ENCODE measurements around the gene ENGASE. TPM values are rescaled to one million over a fixed set of nuclear protein-coding genes. Genes with fewer than 3 reads are reported as not detected.

ENGASE gene
- total RNA-seq, 1 experiment from 2014 or later: 34.5 TPM

- Histone ChIP-seq H3F3A (ENCODE audit: low read length, unreplicated experiment) (no peaks in the 10 kb centered on the region), H3K79me2 (ENCODE audit: low read length) (no peaks in the 10 kb centered on the region), H3K4me1 (ENCODE audit: insufficient read depth, low read length) (no peaks in the 10 kb centered on the region), H4K20me1 (ENCODE audit: low read length) (0 out of 2 replicates have a peak, but pooled peaks cover 9% of the 10 kb centered on the region), H3K9me2 (replicated peaks; ENCODE audit: low read length) (no peaks in the 10 kb centered on the region), H2AFZ (ENCODE audit: low read length) (no peak overlapping the region), H3K27ac (ENCODE audit: low read length) (no peak overlapping the region), H3K4me3 (ENCODE audit: low read length) (no peak overlapping the region), H3K9me3 (ENCODE audit: low read length) (no peaks in the 10 kb centered on the region), H3K27me3 (ENCODE audit: low read length) (no peaks in the 10 kb centered on the region), H3K9ac (ENCODE audit: low read length) (no peak overlapping the region), H3K36me3 (ENCODE audit: low read depth, low read length) (peaks cover 35% of the 10 kb centered on the region; the same call in 1 of the 2 replicates), H3K4me2 (ENCODE audit: low read length) (no peak overlapping the region)
- ChIA-PET POLR2A (ENCODE audit: unreplicated experiment) (no interaction called here), CTCF (interaction anchor here (0.6 kb wide), 1 partner anchor 37 kb away, joined by 4 read pairs; no protein-coding TSS in a partner anchor)
- ATAC-seq: peak; percentile 66
- intact Hi-C loops (cut with micrococcal nuclease): loop anchor here (1.0 kb wide), 3 partner anchors 17 to 63 kb away; no protein-coding TSS in a partner anchor
- TF ChIP-seq EZH2 (IDR thresholded peaks at IDR 0.05; ENCODE audit: low read length, unreplicated experiment) (no peak), EZH2phosphoT487 (IDR thresholded peaks at IDR 0.05; ENCODE audit: borderline replicate concordance, low read length) (no peak), CTCF (conservative IDR thresholded peaks at IDR 0.05; ENCODE audit: low read depth, low read length) (peak; percentile 98)
- no TSS peak for BruUV-seq (replicated peaks)
- peak; percentile 73 for DNase-seq
Observed at GRCh38 chr17:79082311-79083190, 7.9 kb downstream of the ENGASE start.

GRCh38 chr17:79083191-79083971, 8.8 kb downstream of the ENGASE start:
- H3K4me2 ChIP-seq (ENCODE audit: low read length): no peak overlapping the region
- H3K9ac ChIP-seq (ENCODE audit: low read length): no peak overlapping the region
- H4K20me1 ChIP-seq (ENCODE audit: low read length): 0 out of 2 replicates have a peak, but pooled peaks cover 9% of the 10 kb centered on the region
- DNase-seq (no peak), ATAC-seq (no peak)
- no peaks in the 10 kb centered on the region for H3K9me2 ChIP-seq (replicated peaks; ENCODE audit: low read length)
- intact Hi-C loops (cut with micrococcal nuclease): no loop called here
- CTCF ChIA-PET: interaction anchor here (1.0 kb wide), 1 partner anchor 18 kb away, joined by 3 read pairs; no protein-coding TSS in a partner anchor
- no TSS peak for BruUV-seq (replicated peaks)
- H3K27me3 ChIP-seq (ENCODE audit: low read length): no peaks in the 10 kb centered on the region
- no peak overlapping the region for H3K27ac ChIP-seq (ENCODE audit: low read length)
- H3K4me1 ChIP-seq (ENCODE audit: insufficient read depth, low read length): no peaks in the 10 kb centered on the region
- no peaks in the 10 kb centered on the region for H3K9me3 ChIP-seq (ENCODE audit: low read length)
- POLR2A ChIA-PET (ENCODE audit: unreplicated experiment): no interaction called here
- no peaks in the 10 kb centered on the region for H3K79me2 ChIP-seq (ENCODE audit: low read length)
- H3K4me3 ChIP-seq (ENCODE audit: low read length): no peak overlapping the region
- TF ChIP-seq EZH2 (IDR thresholded peaks at IDR 0.05; ENCODE audit: low read length, unreplicated experiment) (no peak), EZH2phosphoT487 (IDR thresholded peaks at IDR 0.05; ENCODE audit: borderline replicate concordance, low read length) (no peak), CTCF (conservative IDR thresholded peaks at IDR 0.05; ENCODE audit: low read depth, low read length) (no peak)
- no peaks in the 10 kb centered on the region for H3F3A ChIP-seq (ENCODE audit: low read length, unreplicated experiment)
- H3K36me3 ChIP-seq (ENCODE audit: low read depth, low read length): peaks cover 31% of the 10 kb centered on the region; the same call in 1 of the 2 replicates
- H2AFZ ChIP-seq (ENCODE audit: low read length): no peak overlapping the region

Data from PC-3 (cell line).